DND-41 (cell line): Measurements from ENCODE around the gene IGLL5.
"Not testable (repeated sequence)": the region's sequence is repeated elsewhere in the genome, so short reads cannot be mapped to it uniquely, and the experiment has no call there.

ENCODE experiments used
- ATAC-seq: fragments of 200-7000 bp; cut with Tn5 transposase; 3 replicates; pipeline ENCODE4 v1.9.1; 2021; ENCODE audit warnings: low read depth; ENCODE audit not compliant: insufficient read depth
- DNase-seq: peaks from one replicate; pipeline ENCODE4 v3.0.0-alpha.2; 2020
- H2AFZ ChIP-seq: 2 replicates; pipeline ENCODE4 v1.6.0; 2012; ENCODE audit warnings: low read depth, low read length
- H3K27ac ChIP-seq: 2 replicates; pipeline ENCODE4 v1.5.1; 2012; ENCODE audit warnings: low read length, inconsistent platforms
- H3K27me3 ChIP-seq: fragments of 200-600 bp; sonication (generic); 2 replicates; pipeline ENCODE4 v1.6.0; 2012; ENCODE audit warnings: low read length, mild to moderate bottlenecking, inconsistent platforms; ENCODE audit not compliant: insufficient read depth, poor library complexity
- H3K36me3 ChIP-seq: 2 replicates; pipeline ENCODE4 v1.5.1; 2012; ENCODE audit warnings: low read length, inconsistent platforms; ENCODE audit not compliant: insufficient read depth
- H3K4me1 ChIP-seq: 2 replicates; pipeline ENCODE4 v1.5.1; 2012; ENCODE audit warnings: mild to moderate bottlenecking, low read length; ENCODE audit not compliant: insufficient read depth
- H3K4me2 ChIP-seq: 2 replicates; pipeline ENCODE4 v1.6.0; 2012; ENCODE audit warnings: mild to moderate bottlenecking, moderate library complexity, low read length, inconsistent platforms; ENCODE audit not compliant: insufficient read depth
- H3K4me3 ChIP-seq, 2 experiments: fragments of 200-600 bp in 1 of 2; shearing (Covaris generic) in 1 of 2; 2 replicates each; pipeline ENCODE4 v1.5.1; 2012 to 2016; ENCODE audit warnings: inconsistent platforms in 2 of 2, low read length in 2 of 2, mild to moderate bottlenecking in 2 of 2, low read depth in 1 of 2, moderate library complexity in 1 of 2
- H3K79me2 ChIP-seq: 2 replicates; pipeline ENCODE4 v1.6.0; 2012; ENCODE audit warnings: low read length, inconsistent platforms; ENCODE audit not compliant: insufficient read depth
- H3K9ac ChIP-seq: 2 replicates; pipeline ENCODE4 v1.6.0; 2012; ENCODE audit warnings: low read depth, mild to moderate bottlenecking, inconsistent platforms, low read length, moderate library complexity
- H3K9me3 ChIP-seq: 2 replicates; pipeline ENCODE4 v1.5.1; 2012; ENCODE audit warnings: low read length, moderate library complexity, mild to moderate bottlenecking, inconsistent platforms; ENCODE audit not compliant: insufficient read depth, severe bottlenecking
- H4K20me1 ChIP-seq: 2 replicates; pipeline ENCODE4 v1.6.0; 2012; ENCODE audit warnings: low read length; ENCODE audit not compliant: insufficient read depth
- EZH2 ChIP-seq: IDR thresholded peaks from 3 replicates; pipeline ENCODE4 v1.6.1; 2012; ENCODE audit warnings: borderline replicate concordance, low read depth, mild to moderate bottlenecking, moderate library complexity, low read length, inconsistent platforms; ENCODE audit not compliant: severe bottlenecking
- TF ChIP-seq, protein P1 (sequence below): IDR thresholded peaks from 2 replicates; pipeline ENCODE4 v1.5.1; 2012; ENCODE audit warnings: borderline replicate concordance, low read length, moderate library complexity, mild to moderate bottlenecking; ENCODE audit not compliant: poor library complexity, severe bottlenecking; ENCODE audit errors: extremely low read depth

IGLL5 gene

DNA sequence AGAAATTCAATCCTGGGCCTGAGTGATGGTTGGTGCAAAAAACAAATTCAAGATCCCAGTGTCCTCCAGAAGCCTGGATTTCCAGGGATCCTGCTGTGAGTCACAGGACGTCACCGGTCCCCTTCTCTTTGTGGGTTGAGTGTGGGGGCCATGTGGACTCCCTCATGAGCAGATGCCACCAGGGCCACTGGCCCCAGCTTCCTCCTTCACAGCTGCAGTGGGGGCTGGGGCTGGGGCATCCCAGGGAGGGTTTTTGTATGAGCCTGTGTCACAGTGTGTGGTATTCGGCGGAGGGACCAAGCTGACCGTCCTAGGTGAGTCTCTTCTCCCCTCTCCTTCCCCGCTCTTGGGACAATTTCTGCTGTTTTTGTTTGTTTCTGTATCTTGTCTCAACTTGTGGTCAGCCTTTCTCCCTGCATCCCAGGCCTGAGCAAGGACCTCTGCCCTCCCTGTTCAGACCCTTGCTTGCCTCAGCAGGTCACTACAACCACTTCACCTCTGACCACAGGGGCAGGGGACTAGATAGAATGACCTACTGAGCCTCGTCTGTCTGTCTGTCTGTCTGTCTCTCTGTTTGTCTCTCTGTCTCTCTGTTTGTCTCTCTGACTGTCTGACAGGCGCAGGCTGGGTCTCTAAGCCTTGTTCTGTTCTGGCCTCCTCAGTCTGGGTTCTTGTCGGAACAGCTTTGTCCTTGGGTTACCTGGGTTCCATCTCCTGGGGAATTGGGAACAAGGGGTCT, 11.9 kb downstream of the IGLL5 start:
- not testable (repeated sequence) for H3K9me3 ChIP-seq, H3K4me3 ChIP-seq, H3K27ac ChIP-seq, H3K4me2 ChIP-seq, H4K20me1 ChIP-seq, H3K36me3 ChIP-seq, ATAC-seq, H3K9ac ChIP-seq, H2AFZ ChIP-seq, DNase-seq, H3K27me3 ChIP-seq, H3K79me2 ChIP-seq
- H3K4me1 ChIP-seq = peaks cover 33% of the 10 kb centered on the region

DNA sequence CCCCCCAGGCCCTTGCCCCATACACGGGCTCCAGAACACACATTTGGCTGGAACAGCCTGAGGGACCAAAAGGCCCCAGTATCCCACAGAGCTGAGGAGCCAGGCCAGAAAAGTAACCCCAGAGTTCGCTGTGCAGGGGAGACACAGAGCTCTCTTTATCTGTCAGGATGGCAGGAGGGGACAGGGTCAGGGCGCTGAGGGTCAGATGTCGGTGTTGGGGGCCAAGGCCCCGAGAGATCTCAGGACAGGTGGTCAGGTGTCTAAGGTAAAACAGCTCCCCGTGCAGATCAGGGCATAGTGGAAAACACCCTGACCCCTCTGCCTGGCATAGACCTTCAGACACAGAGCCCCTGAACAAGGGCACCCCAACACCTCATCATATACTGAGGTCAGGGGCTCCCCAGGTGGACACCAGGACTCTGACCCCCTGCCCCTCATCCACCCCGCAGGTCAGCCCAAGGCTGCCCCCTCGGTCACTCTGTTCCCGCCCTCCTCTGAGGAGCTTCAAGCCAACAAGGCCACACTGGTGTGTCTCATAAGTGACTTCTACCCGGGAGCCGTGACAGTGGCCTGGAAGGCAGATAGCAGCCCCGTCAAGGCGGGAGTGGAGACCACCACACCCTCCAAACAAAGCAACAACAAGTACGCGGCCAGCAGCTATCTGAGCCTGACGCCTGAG, 13.1 kb downstream of the IGLL5 start:
- H2AFZ ChIP-seq, ATAC-seq, H3K79me2 ChIP-seq, H3K36me3 ChIP-seq, H3K27me3 ChIP-seq, H3K4me3 ChIP-seq, H3K27ac ChIP-seq, H3K9ac ChIP-seq, H4K20me1 ChIP-seq, H3K4me2 ChIP-seq, H3K9me3 ChIP-seq, DNase-seq: not testable (repeated sequence)
- H3K4me1 ChIP-seq = peaks cover 28% of the 10 kb centered on the region

DNA sequence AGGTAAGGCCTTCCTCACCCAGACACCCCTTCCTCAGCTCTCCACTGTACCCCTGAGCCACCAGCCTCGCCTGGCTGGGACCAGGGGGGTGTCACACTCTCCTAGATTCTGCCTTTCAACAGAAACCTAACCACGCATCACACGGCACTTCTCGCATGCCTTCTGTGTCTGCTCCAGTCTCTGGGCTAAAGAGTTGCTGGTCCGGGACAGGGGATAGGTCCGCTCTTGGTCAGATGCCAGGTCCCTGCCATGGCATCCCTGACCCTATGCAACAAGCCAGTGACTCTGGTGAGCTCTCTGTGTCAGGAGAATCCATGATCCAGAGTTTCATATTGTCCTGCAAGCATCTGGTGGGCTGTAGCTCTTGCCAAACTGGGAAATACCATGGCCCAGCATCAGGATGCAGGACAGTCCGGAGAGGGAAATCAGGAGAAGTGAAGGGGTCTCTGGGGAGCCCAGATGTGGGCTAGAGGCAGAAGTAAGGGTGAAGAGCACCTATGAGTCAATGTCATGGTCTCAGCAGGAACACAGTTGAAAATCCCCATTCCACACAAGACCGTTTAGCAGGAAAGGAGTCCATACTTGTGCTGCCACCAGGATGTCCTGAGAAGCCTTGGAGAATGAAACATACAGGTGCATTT, 14.1 kb downstream of the IGLL5 start:
- Histone ChIP-seq H3K79me2 (no peaks in the 10 kb centered on the region), H4K20me1 (no peaks in the 10 kb centered on the region), H3K4me1 (peaks cover 28% of the 10 kb centered on the region), H3K4me3 (no peak overlapping the region), H3K9ac (no peak overlapping the region), H3K4me2 (no peak overlapping the region), H2AFZ (no peak overlapping the region), H3K27ac (peak overlapping the region; percentile 2), H3K36me3 (no peaks in the 10 kb centered on the region), H3K9me3 (no peaks in the 10 kb centered on the region), H3K27me3 (no peaks in the 10 kb centered on the region)
- DNase-seq = no peak
- TF ChIP-seq, protein P1, sequence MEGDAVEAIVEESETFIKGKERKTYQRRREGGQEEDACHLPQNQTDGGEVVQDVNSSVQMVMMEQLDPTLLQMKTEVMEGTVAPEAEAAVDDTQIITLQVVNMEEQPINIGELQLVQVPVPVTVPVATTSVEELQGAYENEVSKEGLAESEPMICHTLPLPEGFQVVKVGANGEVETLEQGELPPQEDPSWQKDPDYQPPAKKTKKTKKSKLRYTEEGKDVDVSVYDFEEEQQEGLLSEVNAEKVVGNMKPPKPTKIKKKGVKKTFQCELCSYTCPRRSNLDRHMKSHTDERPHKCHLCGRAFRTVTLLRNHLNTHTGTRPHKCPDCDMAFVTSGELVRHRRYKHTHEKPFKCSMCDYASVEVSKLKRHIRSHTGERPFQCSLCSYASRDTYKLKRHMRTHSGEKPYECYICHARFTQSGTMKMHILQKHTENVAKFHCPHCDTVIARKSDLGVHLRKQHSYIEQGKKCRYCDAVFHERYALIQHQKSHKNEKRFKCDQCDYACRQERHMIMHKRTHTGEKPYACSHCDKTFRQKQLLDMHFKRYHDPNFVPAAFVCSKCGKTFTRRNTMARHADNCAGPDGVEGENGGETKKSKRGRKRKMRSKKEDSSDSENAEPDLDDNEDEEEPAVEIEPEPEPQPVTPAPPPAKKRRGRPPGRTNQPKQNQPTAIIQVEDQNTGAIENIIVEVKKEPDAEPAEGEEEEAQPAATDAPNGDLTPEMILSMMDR = no peak
- TF ChIP-seq EZH2 = no peak
- no peak for ATAC-seq

DNA sequence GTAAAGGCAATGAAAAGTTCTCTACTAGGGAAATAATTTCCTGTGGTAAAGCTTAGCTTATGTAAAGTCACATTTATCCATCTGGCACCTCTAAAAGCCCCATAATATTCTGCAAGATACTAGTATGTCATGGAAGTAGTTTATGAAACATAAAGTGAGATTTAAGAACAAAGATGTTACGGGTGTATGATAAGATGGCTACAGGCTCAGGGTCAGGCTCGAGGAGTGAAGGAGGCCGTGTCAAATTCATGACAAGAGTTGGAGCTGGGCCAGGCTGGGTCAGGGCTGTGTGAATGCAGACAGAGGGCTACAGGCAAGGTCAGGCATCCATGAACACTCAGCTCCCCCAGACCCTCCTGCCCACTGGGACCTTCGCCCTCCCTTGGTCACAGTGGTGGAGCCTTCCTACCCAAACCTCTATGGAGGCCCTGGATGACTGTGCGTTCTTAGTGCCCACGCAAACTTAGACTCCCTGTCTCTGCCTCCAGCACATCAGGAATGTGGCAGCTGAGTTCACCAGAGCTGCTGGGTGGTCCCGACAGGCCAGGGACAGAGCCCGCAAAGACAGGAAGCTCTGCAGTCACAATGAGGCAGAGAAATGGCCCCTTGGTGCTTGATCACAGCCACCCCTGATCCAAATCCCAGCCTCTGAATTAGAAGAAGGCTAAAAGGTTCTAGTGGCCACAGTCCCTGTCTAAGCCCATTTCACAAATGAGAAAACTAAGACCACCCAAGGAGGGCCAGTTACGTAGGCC, 14.8 kb downstream of the IGLL5 start:
- Histone ChIP-seq H3K79me2 (no peaks in the 10 kb centered on the region), H3K9ac (no peak overlapping the region), H3K4me1 (peaks cover 28% of the 10 kb centered on the region), H4K20me1 (no peaks in the 10 kb centered on the region), H3K27ac (peak overlapping the region; percentile 1; the same call in 1 of the 2 replicates), H3K27me3 (no peaks in the 10 kb centered on the region), H2AFZ (no peak overlapping the region), H3K36me3 (no peaks in the 10 kb centered on the region), H3K4me2 (no peak overlapping the region), H3K4me3 (no peak overlapping the region), H3K9me3 (no peaks in the 10 kb centered on the region)
- DNase-seq (no peak), ATAC-seq (no peak)
- TF ChIP-seq, protein P1 = no peak
- TF ChIP-seq EZH2 = no peak
